Left kidney (tissue), 2 donors: ENCODE results near the gene FUT8. TPM values are rescaled to one million over a fixed set of nuclear protein-coding genes. Genes with fewer than 3 reads are reported as not detected.
"Not testable (repeated sequence)": the region's sequence is repeated elsewhere in the genome, so short reads cannot be mapped to it uniquely, and the experiment has no call there.

Source experiments
- DNase-seq: peaks from one replicate; pipeline ENCODE4 v3.0.0-alpha.2; 2013
- polyA plus RNA-seq: library from polyadenylated mRNA; unstranded; fragments of 120-200 nt; gene quantifications from one replicate; pipeline ENCODE4 v1.2.1, GENCODE V29; 2013; ENCODE audit not compliant: insufficient read length

FUT8 gene
- polyA plus RNA-seq, 1 donor, result 18.4 TPM

GRCh38 chr14:65446159-65446558 lies 33.6 kb downstream of the FUT8 start:
- DNase-seq, result no peak

GRCh38 chr14:65449647-65450046 lies 37.1 kb downstream of the FUT8 start:
- no peak for DNase-seq

- no peak for DNase-seq
Observed at GRCh38 chr14:65453807-65454480, 41.4 kb downstream of the FUT8 start.

- no peak for DNase-seq
Observed at GRCh38 chr14:65456247-65456646, 43.7 kb downstream of the FUT8 start.

GRCh38 chr14:65461730-65462129 lies 49.2 kb downstream of the FUT8 start:
- DNase-seq, result no peak

GRCh38 chr14:65462411-65462810 lies 49.9 kb downstream of the FUT8 start:
- DNase-seq, result no peak

- DNase-seq, result no peak
Observed at GRCh38 chr14:65465584-65465983, 53.1 kb downstream of the FUT8 start.

GRCh38 chr14:65467926-65468325 lies 55.4 kb downstream of the FUT8 start:
- not testable (repeated sequence) for DNase-seq

- DNase-seq, result no peak
Observed at GRCh38 chr14:65469903-65470302, 57.4 kb downstream of the FUT8 start.

GRCh38 chr14:65470404-65470880 lies 57.9 kb downstream of the FUT8 start:
- DNase-seq, result no peak

GRCh38 chr14:65471038-65471878 lies 58.7 kb downstream of the FUT8 start:
- no peak for DNase-seq

GRCh38 chr14:65472189-65472588 lies 59.7 kb downstream of the FUT8 start:
- peak; percentile 10 for DNase-seq

GRCh38 chr14:65476273-65476941 lies 63.9 kb downstream of the FUT8 start:
- DNase-seq, result no peak

- DNase-seq, result no peak
Observed at GRCh38 chr14:65476942-65477318, 64.4 kb downstream of the FUT8 start.

- no peak for DNase-seq
Observed at GRCh38 chr14:65478017-65478416, 65.5 kb downstream of the FUT8 start.

- no peak for DNase-seq
Observed at GRCh38 chr14:65478596-65478995, 66.1 kb downstream of the FUT8 start.

GRCh38 chr14:65479386-65479785 lies 66.9 kb downstream of the FUT8 start:
- DNase-seq, result no peak

- no peak for DNase-seq
Observed at GRCh38 chr14:65482757-65483438, 70.4 kb downstream of the FUT8 start.

- no peak for DNase-seq
Observed at GRCh38 chr14:65483647-65484046, 71.1 kb downstream of the FUT8 start.

- no peak for DNase-seq
Observed at GRCh38 chr14:65485516-65485915, 73.0 kb downstream of the FUT8 start.

- DNase-seq, result no peak
Observed at GRCh38 chr14:65486863-65487262, 74.3 kb downstream of the FUT8 start.

- DNase-seq, result no peak
Observed at GRCh38 chr14:65487783-65488494, 75.4 kb downstream of the FUT8 start.
